Psoas muscle (tissue), 8 donors: ENCODE data around the gene TNFSF11. TPM values are rescaled to one million over a fixed set of nuclear protein-coding genes. Genes with fewer than 3 reads are reported as not detected.

Source experiments
- ATAC-seq, 4 donors: fragments of 200-7000 bp; cut with Tn5 transposase; one replicate each; pipeline ENCODE4 v1.9.1; 2020; ENCODE audit warnings: moderate library complexity in 3 of 4, mild to moderate bottlenecking in 2 of 4
- DNase-seq, 2 donors: peaks; one replicate each; pipeline ENCODE4 v3.0.0-alpha.2; 2020
- H3K27ac ChIP-seq: fragments of 200-600 bp; one replicate; pipeline ENCODE4 v1.8.0; 2022
- H3K27me3 ChIP-seq, 3 donors: fragments of 200-600 bp in 1 of 3; one replicate each; pipeline versions ENCODE4 v1.6.1 to v1.8.0; 2013 to 2022; ENCODE audit warnings: low read length in 2 of 3, mild to moderate bottlenecking in 2 of 3, moderate library complexity in 1 of 3; ENCODE audit not compliant: insufficient read depth in 3 of 3
- H3K36me3 ChIP-seq, 2 donors: fragments of 200-600 bp in 1 of 2; one replicate each; pipeline versions ENCODE4 v1.6.1 to v1.8.0; 2013 to 2022; ENCODE audit warnings: low read depth in 1 of 2, mild to moderate bottlenecking in 1 of 2, moderate library complexity in 1 of 2; ENCODE audit not compliant: insufficient read depth in 1 of 2
- H3K4me1 ChIP-seq: fragments of 200-600 bp; one replicate; pipeline ENCODE4 v1.8.0; 2022
- H3K4me3 ChIP-seq: fragments of 200-600 bp; one replicate; pipeline ENCODE4 v1.8.0; 2022; ENCODE audit warnings: mild to moderate bottlenecking
- H3K9me3 ChIP-seq: fragments of 200-600 bp; one replicate; pipeline ENCODE4 v1.8.0; 2022
- CTCF ChIP-seq: fragments of 200-600 bp; IDR thresholded peaks from one replicate; pipeline ENCODE4 v1.8.0; 2022; ENCODE audit warnings: antibody characterized with exemption
- WGBS, 3 donors: extraction: QIAGEN DNeasy Blood & Tissue Kit; methylation state at CpG; one replicate each; pipeline versions ENCODE4 v1.1.6 to v1.1.7; 2013; 5-methylcytosine and 5-hydroxymethylcytosine counted together
- intact Hi-C, 2 donors: fragments of 100-400 bp; cut with DNase I; formaldehyde crosslinking; loops; one replicate each; pipeline versions ENCODE4 v1.11.0 to v1.14.2; 2022
- long read RNA-seq, 2 donors: library from polyadenylated mRNA; unstranded; transcript quantifications; one replicate each; pipeline ENCODE4 v2.0.0, GENCODE V29; 2021
- polyA plus RNA-seq, 3 donors: library from polyadenylated mRNA; stranded (reverse); fragments of 200-250 nt; gene quantifications; one replicate each; pipeline ENCODE4 v1.2.3, GENCODE V29; 2013
- total RNA-seq, 4 donors: library from RNA; stranded (reverse); fragmentation: NEBNext Ultra II Directional in 2 of 4; extraction: Animal tissue kit (Norgen Biotek cat#: 25700) in 2 of 4; gene quantifications; one replicate each; pipeline versions ENCODE4 v1.2.1 to v1.2.4, GENCODE V29; 2021 to 2023
- donor health status: healthy with polysubstance abuse.
- donor health status: DM: no; HTN: no; CAD: no; lungs with moderate emphysema.
- donor health status: Bipolar disorder and iron deficiency.
- donor health status: healthy.
- donor health status: DM: yes; HTN: yes; CAD: no.
- donor health status: DM: no; HTN: no; CAD: no.
- donor health status: DM: no; HTN: no; CAD: no.
- donor health status: DM: yes; HTN: yes; CAD: no.

TNFSF11 gene
- total RNA-seq (not detected), polyA plus RNA-seq (not detected)
- long read RNA-seq, donor 1: 0 reads
- long read RNA-seq, donor 2: 0 reads

DNA sequence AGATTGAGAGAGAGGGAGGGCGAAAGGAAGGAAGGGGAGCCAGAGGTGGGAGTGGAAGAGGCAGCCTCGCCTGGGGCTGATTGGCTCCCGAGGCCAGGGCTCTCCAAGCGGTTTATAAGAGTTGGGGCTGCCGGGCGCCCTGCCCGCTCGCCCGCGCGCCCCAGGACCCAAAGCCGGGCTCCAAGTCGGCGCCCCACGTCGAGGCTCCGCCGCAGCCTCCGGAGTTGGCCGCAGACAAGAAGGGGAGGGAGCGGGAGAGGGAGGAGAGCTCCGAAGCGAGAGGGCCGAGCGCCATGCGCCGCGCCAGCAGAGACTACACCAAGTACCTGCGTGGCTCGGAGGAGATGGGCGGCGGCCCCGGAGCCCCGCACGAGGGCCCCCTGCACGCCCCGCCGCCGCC, at the start of gene TNFSF11:
TSS of gene TNFSF11 (plus strand) at position 142 of the 400 bp plus-strand sequence. CDS start at position 294, 152 bp downstream.
- Histone ChIP-seq H3K4me1 (no peaks in the 10 kb centered on the region), H3K9me3 (no peaks in the 10 kb centered on the region), H3K36me3 (no peaks in the 10 kb centered on the region), H3K27ac (no peak within 1 kb of the TSS), H3K27me3 (peaks cover 0 to 41% (median 10%) of the 10 kb centered on the region in 3 donors), H3K4me3 (peak within 1 kb of the TSS; percentile 39)
- intact Hi-C loops: no loop called here
- DNase-seq: no peak
- ATAC-seq: no peak
- TF ChIP-seq CTCF: no peak
- WGBS, 3 donors: 1 to 4% (median 3%) methylated on average over 25 to 39 of the region's 39 CpGs

GRCh38 chr13:42524487-42525034, 49.4 kb upstream of the TNFSF11 start:
- 46 to 53% (median 50%) methylated on average over 3 of the region's 3 CpGs for WGBS, 3 donors
- no peak for TF ChIP-seq CTCF
- no peak for DNase-seq
- H3K36me3 ChIP-seq: no peaks in the 10 kb centered on the region
- H3K9me3 ChIP-seq: no peaks in the 10 kb centered on the region
- no peak overlapping the region for H3K4me3 ChIP-seq
- H3K4me1 ChIP-seq: no peaks in the 10 kb centered on the region
- no peak for ATAC-seq
- no peaks in the 10 kb centered on the region for H3K27me3 ChIP-seq
- intact Hi-C loops: no loop called here
- no peak overlapping the region for H3K27ac ChIP-seq

GRCh38 chr13:42525035-42525504, 48.9 kb upstream of the TNFSF11 start:
- intact Hi-C loops: no loop called here
- H3K4me3 ChIP-seq: no peak overlapping the region
- no peaks in the 10 kb centered on the region for H3K9me3 ChIP-seq
- H3K27me3 ChIP-seq: no peaks in the 10 kb centered on the region
- no peaks in the 10 kb centered on the region for H3K36me3 ChIP-seq
- no peak for DNase-seq
- WGBS, 3 donors: 65 to 71% (median 70%) methylated on average over 2 of the region's 2 CpGs
- ATAC-seq: no peak
- H3K27ac ChIP-seq: no peak overlapping the region
- TF ChIP-seq CTCF: no peak
- H3K4me1 ChIP-seq: no peaks in the 10 kb centered on the region

DNA sequence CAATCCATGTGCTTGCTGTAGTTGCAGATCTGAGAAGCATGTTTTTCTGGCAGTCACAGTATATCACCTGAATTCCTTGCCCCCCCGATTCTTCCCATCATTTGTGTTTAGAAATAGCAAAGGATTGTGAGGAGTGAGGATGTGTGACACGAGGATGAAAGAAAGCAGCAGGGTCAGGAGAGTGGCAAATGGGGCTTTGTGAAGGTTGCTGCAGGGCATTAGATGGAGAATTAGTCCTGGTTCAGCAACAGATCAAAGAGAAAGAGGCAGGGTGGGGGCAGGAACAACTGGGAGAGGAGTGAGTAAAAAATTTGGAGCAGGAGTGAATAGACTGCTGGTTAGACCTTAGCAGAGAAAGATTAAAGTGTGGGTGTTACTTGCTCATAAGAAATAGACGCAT, 47.7 kb upstream of the TNFSF11 start:
- H3K4me1 ChIP-seq: no peaks in the 10 kb centered on the region
- no peaks in the 10 kb centered on the region for H3K27me3 ChIP-seq
- DNase-seq: no peak
- intact Hi-C loops: no loop called here
- H3K36me3 ChIP-seq: no peaks in the 10 kb centered on the region
- H3K4me3 ChIP-seq: no peak overlapping the region
- no peak overlapping the region for H3K27ac ChIP-seq
- 45 to 47% (median 45%) methylated on average over 3 of the region's 3 CpGs for WGBS, 3 donors
- H3K9me3 ChIP-seq: no peaks in the 10 kb centered on the region
- ATAC-seq: no peak
- no peak for TF ChIP-seq CTCF

- no peaks in the 10 kb centered on the region for H3K9me3 ChIP-seq
- H3K4me1 ChIP-seq: no peaks in the 10 kb centered on the region
- H3K4me3 ChIP-seq: no peak overlapping the region
- no peak for TF ChIP-seq CTCF
- no peak overlapping the region for H3K27ac ChIP-seq
- 45 to 53% (median 53%) methylated on average over 3 of the region's 3 CpGs for WGBS, 3 donors
- H3K36me3 ChIP-seq: no peaks in the 10 kb centered on the region
- intact Hi-C loops: no loop called here
- H3K27me3 ChIP-seq: no peaks in the 10 kb centered on the region
- DNase-seq (no peak), ATAC-seq (no peak)
Measured at GRCh38 chr13:42526804-42527203, 47.1 kb upstream of the TNFSF11 start.
